Fibroblast of lung (primary cell): Measurements from ENCODE around the gene COMP. TPM values are rescaled to one million over a fixed set of nuclear protein-coding genes. Genes with fewer than 3 reads are reported as not detected.
A peak's percentile ranks its signal among the peaks of the same experiment; 100 is the strongest.

Source experiments
- DNase-seq, 2 donors: peaks; one replicate each; pipeline versions ENCODE4 v3.0.0 to v3.0.0-alpha.2; 2010; ENCODE audit warnings: low read depth in 2 of 2
- H2AFZ ChIP-seq: 2 replicates; pipeline ENCODE4 v1.5.1; 2012; ENCODE audit warnings: low read length, control low read depth, inconsistent platforms
- H3K27ac ChIP-seq: 2 replicates; pipeline ENCODE4 v1.5.1; 2011; ENCODE audit warnings: low read length, control low read depth; ENCODE audit not compliant: insufficient read depth
- H3K27me3 ChIP-seq: 2 replicates; pipeline ENCODE4 v1.5.1; 2011; ENCODE audit warnings: mild to moderate bottlenecking, low read length; ENCODE audit not compliant: control insufficient read depth, insufficient read depth
- H3K36me3 ChIP-seq: 2 replicates; pipeline ENCODE4 v1.5.1; 2011; ENCODE audit warnings: low read length; ENCODE audit not compliant: control insufficient read depth, insufficient read depth
- H3K4me1 ChIP-seq: 2 replicates; pipeline ENCODE4 v1.5.1; 2011; ENCODE audit warnings: low read length; ENCODE audit not compliant: control insufficient read depth, insufficient read depth; ENCODE audit errors: extremely low read depth
- H3K4me2 ChIP-seq: 2 replicates; pipeline ENCODE4 v1.5.1; 2011; ENCODE audit warnings: low read length, control low read depth; ENCODE audit not compliant: insufficient read depth; ENCODE audit errors: extremely low read depth
- H3K4me3 ChIP-seq, 4 experiments: fragments of 200-600 bp in 1 of 4; sonication (generic) in 1 of 4; replicated peaks in 1 of 4; 2 replicates each; pipeline ENCODE4 v1.5.1; 2011 to 2016; ENCODE audit warnings: low read length in 4 of 4, low read depth in 3 of 4, mild to moderate bottlenecking in 3 of 4, control low read depth in 2 of 4, inconsistent platforms in 1 of 4, mixed read lengths in 1 of 4; ENCODE audit not compliant: insufficient read depth in 1 of 4; ENCODE audit errors: control extremely low read depth in 1 of 4
- H3K79me2 ChIP-seq: 2 replicates; pipeline ENCODE4 v1.5.1; 2012; ENCODE audit warnings: mild to moderate bottlenecking, low read length, inconsistent platforms; ENCODE audit not compliant: control insufficient read depth, insufficient read depth
- H3K9ac ChIP-seq: 2 replicates; pipeline ENCODE4 v1.5.1; 2011; ENCODE audit warnings: mild to moderate bottlenecking, low read length, control low read depth; ENCODE audit not compliant: insufficient read depth
- H3K9me3 ChIP-seq: 2 replicates; pipeline ENCODE4 v1.5.1; 2012; ENCODE audit warnings: low read depth, low read length; ENCODE audit not compliant: control insufficient read depth, insufficient read depth
- H4K20me1 ChIP-seq: 2 replicates; pipeline ENCODE4 v1.5.1; 2011; ENCODE audit warnings: low read length; ENCODE audit not compliant: control insufficient read depth, insufficient read depth; ENCODE audit errors: extremely low read depth
- CTCF ChIP-seq, 2 donors: IDR thresholded peaks in 1 of 2; conservative IDR thresholded peaks in 1 of 2; 1 replicate in 1 of 2; 2 replicates in 1 of 2; pipeline ENCODE4 v1.5.1; 2011 to 2012; ENCODE audit warnings: low read length in 2 of 2, control low read depth in 1 of 2, inconsistent platforms in 1 of 2, low read depth in 1 of 2, mild to moderate bottlenecking in 1 of 2
- EZH2 ChIP-seq: IDR thresholded peaks from 2 replicates; pipeline ENCODE4 v1.5.1; 2012; ENCODE audit warnings: low read length, control low read depth, mild to moderate bottlenecking; ENCODE audit errors: missing control alignments
- polyA plus RNA-seq, 2 donors: library from polyadenylated mRNA; depleted of rRNA in 1 of 2; stranded (reverse) in 1 of 2; unstranded in 1 of 2; fragments of >200 nt; gene quantifications; 2 replicates each; pipeline ENCODE4 v1.2.1, GENCODE V29; 2011 to 2012; ENCODE audit warnings: missing spikeins in 1 of 2
- total RNA-seq: library from RNA; depleted of rRNA; stranded (reverse); fragments of >200 nt; gene quantifications from 2 replicates; pipeline ENCODE4 v1.2.1, GENCODE V29; 2014

Gene COMP
- total and polyA plus RNA-seq, 2 donors (not counting 1 experiment from before 2014, with no cell fraction given), result 0.05 to 0.17 TPM

DNA sequence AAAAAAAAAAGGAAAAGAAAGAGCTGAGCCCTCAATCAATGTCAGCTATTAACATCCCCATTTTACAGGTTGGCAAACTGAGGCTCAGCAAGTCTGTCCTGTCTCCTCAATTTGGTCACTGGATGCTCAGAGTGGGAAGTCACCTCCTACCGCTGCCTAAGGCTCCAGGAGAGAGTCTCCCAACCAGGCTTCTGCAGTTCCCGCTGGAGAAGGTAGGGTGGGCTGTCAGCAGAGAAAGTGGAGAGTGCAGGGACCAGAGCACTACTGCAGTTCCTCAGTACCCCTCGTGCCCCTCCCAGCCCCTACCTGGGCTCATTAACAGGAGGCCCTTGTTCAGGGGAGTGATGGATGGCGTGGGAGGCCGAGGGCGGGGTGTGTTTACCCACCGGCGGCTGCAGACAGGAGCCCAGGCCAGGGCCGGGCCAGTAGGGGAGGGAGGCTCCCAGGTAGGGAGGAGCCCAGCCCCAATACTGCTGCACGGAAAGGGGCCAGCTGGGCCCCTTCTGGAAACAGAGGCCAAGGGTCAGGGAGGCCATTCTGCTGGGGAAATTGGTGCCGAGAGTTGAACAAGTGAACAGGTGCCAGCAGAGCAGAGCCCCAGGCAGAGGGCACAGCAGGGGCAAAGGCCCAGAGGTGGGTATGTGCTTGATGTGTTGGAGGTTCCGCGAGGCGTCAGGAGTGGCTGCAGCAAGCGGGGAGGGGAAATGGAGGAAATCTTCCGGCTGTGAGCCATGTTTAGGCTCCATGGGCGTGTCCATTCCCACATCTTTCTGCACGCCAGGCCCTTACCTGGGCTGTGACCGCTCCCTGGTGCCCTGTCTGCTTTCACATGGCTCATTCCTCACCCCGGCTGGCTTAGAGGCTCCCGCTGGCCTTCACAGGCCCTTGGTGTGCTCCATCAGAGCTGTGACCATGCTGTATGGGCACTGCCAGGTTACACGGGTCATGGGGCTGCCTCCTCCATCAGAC lies 7.6 kb upstream of the COMP start:
- Histone ChIP-seq H3K4me2 (no peak overlapping the region), H3K9me3 (no peaks in the 10 kb centered on the region), H3K27ac (no peak overlapping the region), H3K79me2 (no peaks in the 10 kb centered on the region), H3K36me3 (no peaks in the 10 kb centered on the region), H2AFZ (no peak overlapping the region), H3K4me1 (no peaks in the 10 kb centered on the region), H3K27me3 (peaks cover 15% of the 10 kb centered on the region), H4K20me1 (no peaks in the 10 kb centered on the region), H3K4me3 (no peak overlapping the region), H3K9ac (no peak overlapping the region)
- TF ChIP-seq EZH2, result no peak
- TF ChIP-seq CTCF (conservative IDR thresholded peaks at IDR 0.05 in 1 of 2, IDR thresholded peaks at IDR 0.05 in 1 of 2; ENCODE audit: low read depth in 1 of 2, low read length in 2 of 2), result peak in 1 of 2 donors; percentile 13
- DNase-seq, result no peak

- H3K4me3 ChIP-seq, result no peak overlapping the region
- no peak overlapping the region for H2AFZ ChIP-seq
- no peaks in the 10 kb centered on the region for H3K79me2 ChIP-seq
- no peaks in the 10 kb centered on the region for H3K9me3 ChIP-seq
- no peak overlapping the region for H3K9ac ChIP-seq
- H3K27ac ChIP-seq, result no peak overlapping the region
- H3K4me1 ChIP-seq, result no peaks in the 10 kb centered on the region
- no peaks in the 10 kb centered on the region for H3K36me3 ChIP-seq
- TF ChIP-seq EZH2, result no peak
- TF ChIP-seq CTCF (conservative IDR thresholded peaks at IDR 0.05 in 1 of 2, IDR thresholded peaks at IDR 0.05 in 1 of 2; ENCODE audit: low read depth in 1 of 2, low read length in 2 of 2), result no peak
- no peak for DNase-seq
- no peak overlapping the region for H3K4me2 ChIP-seq
- peaks cover 30% of the 10 kb centered on the region for H3K27me3 ChIP-seq
- no peaks in the 10 kb centered on the region for H4K20me1 ChIP-seq
These were observed 5.1 kb upstream of the COMP start for GRCh38 chr19:18796239-18796638.

DNA sequence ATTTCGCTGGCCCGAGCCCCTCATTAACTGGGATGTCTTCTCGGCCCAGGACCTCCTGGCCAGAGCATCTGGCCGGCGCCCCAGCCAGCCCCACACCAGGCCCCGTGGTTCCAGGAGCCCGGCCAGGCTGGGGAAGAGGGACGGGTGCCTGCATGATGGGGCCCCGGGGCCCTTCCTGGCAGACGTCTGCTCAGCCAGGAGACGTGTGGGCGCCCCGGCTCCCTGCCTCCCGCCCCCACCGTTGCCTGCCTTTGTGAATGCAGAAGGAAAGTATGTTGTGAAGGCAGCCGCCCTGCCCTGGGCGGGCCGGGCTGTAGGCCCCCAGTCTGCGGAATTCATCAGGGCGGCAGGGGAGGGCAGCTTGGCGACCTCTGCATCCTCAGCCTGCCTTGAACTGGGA lies 4.4 kb upstream of the COMP start:
- H2AFZ ChIP-seq, result no peak overlapping the region
- H3K4me1 ChIP-seq, result no peaks in the 10 kb centered on the region
- no peaks in the 10 kb centered on the region for H3K9me3 ChIP-seq
- H3K9ac ChIP-seq, result no peak overlapping the region
- peak overlapping the region; percentile 35 for H3K4me2 ChIP-seq
- no peaks in the 10 kb centered on the region for H3K79me2 ChIP-seq
- peak in 1 of 2 donors; percentile 64 for DNase-seq
- no peak for TF ChIP-seq CTCF (conservative IDR thresholded peaks at IDR 0.05 in 1 of 2, IDR thresholded peaks at IDR 0.05 in 1 of 2; ENCODE audit: low read depth in 1 of 2, low read length in 2 of 2)
- no peak for TF ChIP-seq EZH2
- H3K27ac ChIP-seq, result no peak overlapping the region
- H3K4me3 ChIP-seq, result no peak overlapping the region
- no peaks in the 10 kb centered on the region for H3K36me3 ChIP-seq
- peaks cover 31% of the 10 kb centered on the region for H3K27me3 ChIP-seq
- no peaks in the 10 kb centered on the region for H4K20me1 ChIP-seq
